GM08714 (cell line): ENCODE data around the gene TAC3.

Experiments
- H3K4me3 ChIP-seq: fragments of 200-500 bp; sonication (Bioruptor generic); 2 replicates; pipeline ENCODE4 v1.5.1; 2014; ENCODE audit warnings: mild to moderate bottlenecking, low read length, inconsistent platforms
- ZNF274 ChIP-seq: IDR thresholded peaks from 2 replicates; pipeline ENCODE4 v1.6.1; 2012; ENCODE audit warnings: mild to moderate bottlenecking, low read depth, low read length

TAC3 gene

DNA sequence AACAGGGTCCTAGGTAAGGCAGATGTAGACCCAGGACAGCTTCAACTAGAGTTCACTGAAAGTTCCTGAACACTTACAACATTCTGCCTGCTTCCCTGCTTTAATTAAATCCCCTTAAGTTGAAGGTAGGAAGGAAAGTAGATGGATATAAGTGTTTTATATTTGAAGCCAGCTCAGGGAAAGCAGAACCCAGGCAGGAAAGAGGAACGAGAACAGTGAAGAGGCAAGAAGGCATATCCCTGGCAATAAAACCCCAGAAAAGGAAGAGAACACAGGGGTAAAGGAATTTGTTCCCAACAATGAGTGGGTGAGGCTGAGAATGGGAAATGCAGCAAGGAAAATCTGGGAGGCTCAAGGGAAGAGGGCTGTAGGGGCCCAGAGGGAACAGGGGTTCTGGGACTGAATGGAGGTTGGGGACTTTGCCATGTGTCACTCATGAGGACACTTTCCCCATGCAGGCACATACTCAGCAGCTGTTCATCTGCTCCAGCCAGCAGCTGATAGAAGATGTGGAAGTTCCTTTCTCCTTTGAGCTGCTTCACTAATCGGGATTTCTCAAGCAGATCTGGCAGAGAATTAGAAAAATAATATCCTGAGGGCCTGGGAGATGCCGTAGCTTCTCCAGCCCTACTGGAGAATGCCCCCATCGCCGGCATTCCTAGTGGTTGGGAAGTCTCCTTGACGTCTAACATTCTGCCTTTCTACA lies 29.9 kb upstream of the TAC3 start:
- no peak for TF ChIP-seq ZNF274
- H3K4me3 ChIP-seq: no peak overlapping the region

DNA sequence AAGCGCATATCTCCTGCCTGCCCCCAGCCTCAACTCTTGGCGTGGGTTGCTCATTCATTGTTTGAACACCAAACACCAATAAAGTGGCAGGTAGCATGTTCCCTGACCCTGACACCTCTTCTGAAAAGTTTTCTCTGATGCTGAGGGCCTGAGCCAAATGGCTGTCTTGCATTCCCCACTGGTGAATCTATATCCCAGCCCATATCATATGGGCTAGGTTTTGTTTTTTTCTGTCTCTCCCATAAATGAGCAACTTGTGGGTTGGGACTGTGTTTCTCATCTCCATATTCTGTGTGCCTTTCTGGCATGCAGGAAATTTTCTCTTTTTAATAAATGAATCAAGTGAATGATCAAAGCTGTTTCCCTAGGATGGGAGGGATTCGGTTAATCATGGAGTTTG lies 28.6 kb upstream of the TAC3 start:
- H3K4me3 ChIP-seq: no peak overlapping the region
- TF ChIP-seq ZNF274: no peak

DNA sequence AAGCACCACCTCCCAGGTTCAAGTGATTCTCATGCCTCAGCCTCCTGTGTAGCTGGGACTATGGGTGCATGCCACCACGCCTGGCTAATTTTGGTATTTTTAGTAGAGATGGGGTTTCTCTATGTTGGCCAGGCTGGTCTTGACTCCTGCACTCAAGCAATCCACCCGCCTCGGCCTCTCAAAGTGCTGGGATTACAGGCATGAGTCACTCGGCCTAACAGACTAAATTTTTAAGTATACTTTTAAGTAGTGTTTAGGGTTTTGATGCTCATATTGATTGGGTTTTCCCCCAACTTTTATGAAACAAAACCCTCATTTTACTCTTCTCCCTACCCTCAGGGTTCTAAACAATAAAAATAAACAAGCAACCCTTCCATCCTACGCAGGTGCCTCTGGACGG lies 28.1 kb upstream of the TAC3 start:
- H3K4me3 ChIP-seq: no peak overlapping the region
- no peak for TF ChIP-seq ZNF274

DNA sequence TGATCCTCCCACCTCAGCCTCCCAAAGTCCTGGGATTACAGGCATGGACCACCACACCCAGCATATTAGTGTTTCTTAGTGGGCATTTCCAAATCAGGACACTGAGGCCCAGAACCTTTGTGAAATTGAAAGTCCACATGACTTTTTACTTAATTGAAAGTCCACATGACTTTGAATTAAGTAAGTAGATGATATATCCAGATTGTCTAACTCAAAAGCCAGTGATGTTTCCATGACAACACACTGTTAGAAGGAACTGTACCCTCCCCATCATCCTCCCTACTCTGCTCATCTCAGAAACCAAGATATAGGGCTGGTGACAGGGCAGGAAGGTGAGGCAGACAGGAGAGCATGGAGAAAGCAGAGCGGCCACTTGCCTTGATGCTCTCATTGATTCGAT lies 26.4 kb upstream of the TAC3 start:
- no peak overlapping the region for H3K4me3 ChIP-seq
- TF ChIP-seq ZNF274: no peak

DNA sequence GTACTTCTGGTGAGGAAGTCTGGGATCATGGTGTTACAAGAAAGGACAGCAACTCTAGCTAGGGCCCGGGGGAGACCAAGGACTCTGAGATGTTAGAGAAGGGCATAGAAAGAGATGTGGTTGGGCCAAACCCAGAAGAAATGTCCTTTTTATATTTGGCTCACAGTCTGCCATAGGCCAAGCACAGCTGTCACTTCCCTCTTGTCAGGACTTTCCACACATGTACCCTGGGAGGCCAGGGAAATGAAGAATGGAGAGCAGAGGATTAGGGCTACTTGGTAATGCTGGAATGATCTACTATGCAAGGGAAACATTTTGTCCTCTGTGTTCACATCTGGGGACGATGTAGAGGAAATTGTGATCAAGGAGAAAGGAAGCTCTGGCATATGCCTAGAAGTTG lies 24.4 kb upstream of the TAC3 start:
- TF ChIP-seq ZNF274: no peak
- H3K4me3 ChIP-seq: no peak overlapping the region

DNA sequence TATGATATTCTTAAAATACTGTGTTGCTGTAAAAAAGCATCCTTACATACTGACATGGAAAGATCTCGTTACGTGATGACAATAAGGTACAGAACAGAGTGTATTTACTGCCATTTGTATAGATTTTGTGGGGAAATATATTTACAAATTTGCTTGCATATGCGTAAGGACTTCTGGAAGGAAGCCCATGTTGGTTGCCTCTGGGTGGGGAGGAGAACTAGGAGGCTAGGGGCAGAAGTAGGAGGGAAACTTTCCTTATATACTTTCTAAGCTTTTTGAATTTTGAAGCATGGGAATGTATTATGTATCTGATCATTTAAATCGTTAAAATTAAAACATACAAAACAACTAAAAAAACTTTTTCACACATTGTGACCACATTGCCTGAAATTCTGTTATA lies 23.9 kb upstream of the TAC3 start:
- no peak overlapping the region for H3K4me3 ChIP-seq
- TF ChIP-seq ZNF274: no peak

DNA sequence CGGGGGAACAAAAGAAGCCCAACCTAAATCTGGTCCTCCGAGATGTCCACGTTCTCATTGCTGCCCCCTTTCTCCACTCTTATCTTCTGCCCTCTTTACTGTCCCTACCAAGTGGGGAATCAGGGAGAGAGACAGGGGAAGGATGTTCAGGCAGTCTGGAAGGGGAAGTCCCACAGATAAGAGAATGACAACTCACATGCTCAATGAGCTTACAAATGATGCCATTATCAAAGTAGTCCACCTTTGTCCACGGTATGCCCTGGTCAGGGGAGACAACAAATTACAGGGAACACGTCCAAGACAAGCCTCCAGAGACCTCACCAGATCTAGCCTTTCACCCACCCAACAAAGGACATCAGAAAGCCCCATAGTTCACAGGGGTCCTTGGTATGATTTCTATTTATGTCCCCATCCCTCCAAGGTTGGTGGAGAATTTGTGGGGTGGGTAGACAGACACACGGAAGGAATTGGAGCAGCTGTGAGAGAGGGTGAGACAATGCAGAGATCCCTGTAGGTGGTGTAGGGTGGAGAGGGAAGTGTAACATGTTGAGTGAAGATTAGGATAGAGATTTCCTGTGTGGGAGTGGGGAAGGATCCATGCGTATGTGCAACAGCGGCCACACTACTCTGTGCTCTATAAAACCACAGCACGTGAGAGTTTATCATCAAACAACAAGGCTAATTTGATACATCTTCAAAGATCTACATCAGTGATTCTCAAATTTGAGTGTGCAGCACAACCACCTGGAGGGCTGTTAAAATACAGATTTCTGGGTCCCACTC lies 22.9 kb upstream of the TAC3 start:
- TF ChIP-seq ZNF274: no peak

DNA sequence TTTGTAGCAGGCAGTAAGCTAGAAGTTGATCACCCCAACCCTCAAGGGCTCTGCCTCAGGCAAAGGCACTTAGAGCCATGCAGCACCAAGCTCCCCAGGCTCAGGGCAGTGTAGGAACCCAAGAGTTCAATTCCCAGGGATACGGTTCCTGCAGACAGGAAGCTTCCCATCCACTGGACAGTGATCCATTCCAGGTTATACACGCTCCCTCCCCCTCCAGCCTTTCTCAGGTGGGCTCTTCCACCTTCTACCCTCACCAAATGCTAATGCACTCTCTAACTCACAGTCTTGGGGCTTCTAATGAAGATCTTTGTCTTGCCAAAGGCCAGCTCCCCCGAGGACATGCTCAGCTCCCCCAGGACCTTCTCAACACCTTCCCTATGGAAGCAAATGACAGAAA lies 20.9 kb upstream of the TAC3 start:
- TF ChIP-seq ZNF274: no peak
- H3K4me3 ChIP-seq: no peak overlapping the region

More for the DNA sequence above, 22.9 kb upstream of the TAC3 start:
- H3K4me3 ChIP-seq: no peak overlapping the region

DNA sequence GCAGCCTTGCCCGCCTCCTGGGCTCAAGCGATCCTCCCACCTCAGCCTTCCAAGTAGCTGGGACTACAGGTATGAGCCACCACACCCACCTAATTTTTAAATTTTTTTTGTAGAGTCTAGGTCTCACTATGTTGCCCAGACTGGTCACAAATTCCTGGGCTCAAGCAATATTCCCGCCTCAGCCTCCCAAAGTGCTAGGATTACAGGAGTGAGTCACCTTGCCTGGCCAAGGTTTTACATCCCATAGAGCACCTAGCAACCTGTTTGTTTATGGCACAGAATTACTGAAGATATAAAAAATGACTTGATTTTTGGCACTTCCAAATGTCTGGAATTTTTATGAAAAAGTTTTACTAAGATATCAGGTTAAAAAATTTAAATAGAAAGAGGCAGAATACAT lies 17.1 kb upstream of the TAC3 start:
- no peak overlapping the region for H3K4me3 ChIP-seq
- TF ChIP-seq ZNF274: no peak

DNA sequence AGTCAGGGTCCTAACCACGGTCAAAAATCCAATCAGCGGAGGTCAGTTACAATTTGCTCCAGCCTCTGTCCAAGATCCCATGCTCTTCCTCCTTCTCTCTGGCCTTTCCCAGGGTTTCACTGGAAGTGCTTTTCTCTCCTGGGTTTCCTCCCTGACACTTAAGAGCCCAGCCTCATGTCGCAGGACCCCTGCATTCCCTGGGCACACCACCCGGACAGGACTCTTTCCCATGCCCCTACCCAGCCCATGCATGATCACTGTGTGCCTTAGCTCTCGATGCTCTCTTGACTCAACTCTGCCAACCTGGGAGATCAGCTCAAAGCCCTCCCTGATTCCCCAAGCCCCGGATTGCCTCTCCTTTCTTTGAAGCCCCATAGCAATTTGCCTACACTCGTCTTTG lies 15.5 kb upstream of the TAC3 start:
- no peak for TF ChIP-seq ZNF274

DNA sequence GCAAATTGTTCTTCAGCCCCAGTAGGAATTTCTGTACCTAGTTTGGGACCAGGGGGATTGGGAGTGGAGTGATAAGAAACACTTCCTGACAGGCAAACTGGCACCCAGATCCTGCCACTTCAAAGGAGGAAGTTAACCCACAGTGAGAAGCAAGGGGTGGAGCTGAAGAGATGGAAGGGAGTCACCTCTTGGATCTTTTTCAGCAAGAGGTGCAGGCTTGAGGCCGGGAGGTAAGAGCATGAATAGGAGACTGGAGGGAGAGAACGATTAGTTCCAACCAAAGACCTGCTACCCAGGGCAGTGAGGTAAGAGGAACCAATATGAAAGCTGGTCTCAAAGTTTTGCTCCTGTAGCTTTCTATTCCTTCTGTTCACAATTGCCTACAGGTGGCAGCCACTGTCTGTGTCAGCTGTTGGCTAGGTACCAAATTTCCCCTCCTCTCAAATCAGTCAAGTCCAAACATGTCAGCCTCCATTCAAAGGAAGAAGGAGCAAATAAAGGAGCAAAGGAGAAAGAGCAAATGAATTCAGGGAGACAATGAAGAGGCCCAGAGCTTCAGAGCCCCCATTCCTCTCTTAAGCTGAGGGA lies 14.9 kb upstream of the TAC3 start:
- no peak for TF ChIP-seq ZNF274
- H3K4me3 ChIP-seq: no peak overlapping the region

More for the DNA sequence above, 15.5 kb upstream of the TAC3 start:
- H3K4me3 ChIP-seq: no peak overlapping the region

DNA sequence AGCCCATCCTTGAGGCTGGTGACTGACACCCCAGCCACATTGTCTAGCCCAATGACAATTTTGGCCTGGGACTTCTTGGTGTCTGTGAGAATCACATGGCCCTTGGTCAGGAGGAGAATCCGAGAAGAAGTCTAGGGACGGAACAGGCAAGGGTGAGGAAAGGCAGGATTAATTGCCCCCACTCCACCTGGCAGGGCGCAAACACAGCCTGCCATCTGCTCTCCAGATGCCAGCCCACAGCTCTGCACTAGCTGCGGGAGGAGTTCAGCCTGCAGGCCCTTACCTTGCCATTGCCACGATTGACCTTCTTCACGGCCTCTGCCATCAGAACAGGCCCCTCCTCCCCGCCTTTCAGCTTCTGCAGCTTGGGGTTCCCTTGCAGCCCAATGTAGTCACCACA lies 13.1 kb upstream of the TAC3 start:
- TF ChIP-seq ZNF274: no peak
- no peak overlapping the region for H3K4me3 ChIP-seq

DNA sequence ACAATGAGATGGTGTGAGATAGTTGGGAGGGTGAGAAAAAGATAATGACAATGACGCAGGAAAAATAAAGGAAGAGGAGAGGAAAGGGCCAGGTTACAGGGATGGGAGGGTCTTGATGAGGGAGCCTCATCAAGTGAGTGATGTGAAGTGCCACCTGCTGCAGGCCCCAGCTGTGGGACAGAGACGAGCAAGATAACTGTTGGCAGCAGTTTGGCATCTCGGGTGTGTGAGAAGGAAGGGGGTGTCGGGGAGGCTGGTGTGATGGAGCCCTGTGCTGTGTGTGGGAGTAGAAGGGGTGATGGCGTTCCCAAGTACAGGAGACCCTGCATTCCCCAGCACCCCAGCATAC lies 11.4 kb upstream of the TAC3 start:
- TF ChIP-seq ZNF274: no peak
- no peak overlapping the region for H3K4me3 ChIP-seq

DNA sequence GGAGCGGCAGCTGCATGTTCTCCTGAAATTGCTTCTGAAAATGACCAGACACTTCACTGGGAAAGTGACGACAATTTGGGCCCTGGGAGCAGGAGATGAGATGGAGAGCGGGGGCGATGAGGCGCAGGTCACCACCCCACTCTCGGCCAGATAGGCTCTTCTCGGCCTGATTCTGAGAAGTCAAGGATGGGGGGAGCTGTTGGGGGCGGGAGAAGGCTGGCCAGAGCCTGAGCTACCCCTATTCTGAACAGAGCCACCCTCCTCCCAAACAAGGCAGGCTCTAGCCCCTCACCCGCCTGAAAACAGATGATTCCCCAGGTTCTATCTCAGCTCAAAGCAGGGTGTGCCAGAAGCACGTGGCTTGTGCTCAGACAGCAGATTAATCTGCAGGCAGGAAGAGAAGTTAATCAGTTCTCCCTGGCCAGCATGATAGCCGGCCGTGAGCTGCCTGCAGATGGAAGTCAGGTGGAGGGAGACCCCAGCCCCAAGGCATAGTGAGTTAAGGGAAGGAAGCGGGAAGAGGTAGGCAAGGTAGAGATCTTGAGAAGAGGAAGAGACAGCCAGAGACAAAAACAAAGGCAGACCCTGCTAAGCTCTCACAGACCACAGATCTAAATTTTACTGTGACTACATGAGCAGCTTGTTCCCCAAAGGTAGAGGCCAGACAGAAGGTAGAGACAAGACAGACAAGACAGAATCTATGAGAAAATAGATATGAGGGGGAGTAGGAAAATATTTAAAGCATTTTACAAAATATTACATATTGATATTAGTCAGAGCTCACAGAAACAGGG lies 10.9 kb upstream of the TAC3 start:
- no peak overlapping the region for H3K4me3 ChIP-seq
- no peak for TF ChIP-seq ZNF274
